AML-193 (cell line): ENCODE results near the gene SREBF2.

Experiments used
- DNase-seq, 2 experiments: peaks; one replicate each; lab custom pipeline; 2025; lab: John Stamatoyannopoulos, UW

SREBF2 gene

GRCh38 chr22:41922328-41922727 lies 89.4 kb downstream of the SREBF2 start:
- no peak for DNase-seq

GRCh38 chr22:41922940-41923594 lies 90.2 kb downstream of the SREBF2 start:
- no peak for DNase-seq

- DNase-seq, result no peak
Observed at GRCh38 chr22:41923595-41924276, 90.8 kb downstream of the SREBF2 start.

- no peak for DNase-seq
Observed at GRCh38 chr22:41925783-41926460, 93.0 kb downstream of the SREBF2 start.

- DNase-seq, result no peak
Observed at GRCh38 chr22:41927813-41928212, 94.9 kb downstream of the SREBF2 start.

GRCh38 chr22:41928593-41929417 lies 95.9 kb downstream of the SREBF2 start:
- DNase-seq, result no peak

GRCh38 chr22:41929418-41929810 lies 96.5 kb downstream of the SREBF2 start:
- DNase-seq, result no peak

GRCh38 chr22:41931701-41932269 lies 98.9 kb downstream of the SREBF2 start:
- DNase-seq, result no peak

GRCh38 chr22:41932353-41932752 lies 99.4 kb downstream of the SREBF2 start:
- no peak for DNase-seq

GRCh38 chr22:41933411-41934177 lies 100.7 kb downstream of the SREBF2 start:
- DNase-seq, result no peak

- no peak for DNase-seq
Observed at GRCh38 chr22:41934284-41935014, 101.5 kb downstream of the SREBF2 start.

- DNase-seq, result no peak
Observed at GRCh38 chr22:41935015-41935351, 102.1 kb downstream of the SREBF2 start.

- DNase-seq, result no peak
Observed at GRCh38 chr22:41935509-41935908, 102.6 kb downstream of the SREBF2 start.

GRCh38 chr22:41936894-41937169 lies 103.9 kb downstream of the SREBF2 start:
- no peak for DNase-seq

- no peak for DNase-seq
Observed at GRCh38 chr22:41939981-41940831, 107.3 kb downstream of the SREBF2 start.

- DNase-seq, result peak; percentile 31 to 49
Observed at GRCh38 chr22:41940832-41941765, 108.2 kb downstream of the SREBF2 start.

- no peak for DNase-seq
Observed at GRCh38 chr22:41943661-41944209, 110.8 kb downstream of the SREBF2 start.

- peak; percentile 87 to 93 for DNase-seq
Observed at GRCh38 chr22:41946629-41947423, 113.9 kb downstream of the SREBF2 start, which contains the start of gene CENPM. CENPM (minus strand) TSS chr22:41947152; CDS start chr22:41947076, 76 bp downstream.
